K562 (cell line): ENCODE results near the gene RAI14. TPM values are rescaled to one million over a fixed set of nuclear protein-coding genes. Genes with fewer than 3 reads are reported as not detected.

Experiments
- ATAC-seq: fragments of 200-7000 bp; cut with Tn5 transposase; 3 replicates; pipeline ENCODE4 v1.9.1; 2020; ENCODE audit warnings: moderate library complexity
- BruUV-seq: library from RNA; stranded (reverse); fragments of 400-500 nt; replicated peaks from 2 replicates; lab custom pipeline; 2021; lab: Mats Ljungman, UMichigan
- CTCF ChIA-PET: fragments of 300-600 bp; formaldehyde crosslinking; extraction: SDS; loops from one replicate; lab custom pipeline; 2021; ENCODE audit warnings: low intra/inter-chr PET ratio; lab: Yijun Ruan, JAX
- POLR2A ChIA-PET: fragments of 300-600, 350-650 bp; sonication (Branson Sonifier 250); formaldehyde crosslinking; extraction: SDS; loops from one replicate; lab custom pipeline; 2021; ENCODE audit warnings: antibody characterized with exemption, inconsistent platforms; lab: Yijun Ruan, JAX
- DNase-seq, 4 experiments: peaks; one replicate each; pipeline versions ENCODE4 v3.0.0 to v3.0.0-alpha.2; 2011 to 2018; ENCODE audit warnings: low spot score in 3 of 4, mixed read lengths in 3 of 4; ENCODE audit errors: extremely low read depth in 1 of 4
- FAIRE-seq: peaks from 2 replicates; lab custom pipeline; 2011; peaks lifted over from hg19 to GRCh38; lab: Jason Lieb, UNC
- H2AFZ ChIP-seq: 2 replicates; pipeline ENCODE4 v1.6.0; 2011; ENCODE audit warnings: low read depth, low read length, control low read depth, inconsistent platforms
- H3K27ac ChIP-seq: fragments of 200-600 bp; 3 replicates; pipeline ENCODE4 v1.8.0; 2011; ENCODE audit warnings: low read depth, mild to moderate bottlenecking, control low read depth, inconsistent platforms, low read length, moderate library complexity, mixed read lengths; ENCODE audit errors: extremely low read depth
- H3K27me3 ChIP-seq, 2 experiments: fragments of 300-600 bp in 1 of 2; 2 replicates in 1 of 2; 3 replicates in 1 of 2; pipeline versions ENCODE4 v1.6.0 to v1.8.0; 2011; ENCODE audit warnings: inconsistent platforms in 2 of 2, low read length in 2 of 2, mild to moderate bottlenecking in 1 of 2, mixed read lengths in 1 of 2, moderate library complexity in 1 of 2; ENCODE audit not compliant: control insufficient read depth in 2 of 2, insufficient read depth in 2 of 2
- H3K36me3 ChIP-seq: fragments of 300-600 bp; 3 replicates; pipeline ENCODE4 v1.8.0; 2011; ENCODE audit warnings: mild to moderate bottlenecking, low read length, inconsistent platforms; ENCODE audit not compliant: control insufficient read depth, insufficient read depth
- H3K4me1 ChIP-seq, 2 experiments: fragments of 200-600 bp in 1 of 2; replicated peaks in 1 of 2; 2 replicates in 1 of 2; 3 replicates in 1 of 2; pipeline versions ENCODE4 v1.5.1 to v1.8.0; 2011; ENCODE audit warnings: inconsistent platforms in 2 of 2, low read length in 2 of 2, mild to moderate bottlenecking in 1 of 2, mixed read lengths in 1 of 2, moderate library complexity in 1 of 2; ENCODE audit not compliant: control insufficient read depth in 2 of 2, insufficient read depth in 2 of 2
- H3K4me2 ChIP-seq: 2 replicates; pipeline ENCODE4 v1.6.1; 2011; ENCODE audit warnings: low read length, control low read depth, inconsistent platforms, mixed read lengths; ENCODE audit not compliant: insufficient read depth
- H3K4me3 ChIP-seq: fragments of 200-600 bp; sonication (generic), shearing (Covaris generic); 2 replicates; pipeline ENCODE4 v1.5.1; 2016; ENCODE audit warnings: control low read depth, inconsistent platforms
- H3K79me2 ChIP-seq: fragments of 200-600 bp; 3 replicates; pipeline ENCODE4 v1.8.0; 2011; ENCODE audit warnings: low read length, inconsistent platforms; ENCODE audit not compliant: control insufficient read depth, insufficient read depth
- H3K9ac ChIP-seq, 2 experiments: 2 replicates each; pipeline versions ENCODE4 v1.6.0 to v1.6.1; 2011; ENCODE audit warnings: low read depth in 2 of 2, low read length in 2 of 2, control low read depth in 1 of 2, inconsistent platforms in 1 of 2, mild to moderate bottlenecking in 1 of 2, mixed read lengths in 1 of 2; ENCODE audit not compliant: insufficient read depth in 1 of 2
- H3K9me1 ChIP-seq: one replicate; pipeline ENCODE4 v1.6.0; 2011; ENCODE audit warnings: inconsistent platforms, mild to moderate bottlenecking, low read length, moderate library complexity; ENCODE audit not compliant: control insufficient read depth, insufficient read depth
- H3K9me3 ChIP-seq: replicated peaks from 2 replicates; pipeline ENCODE4 v1.5.1; 2011; ENCODE audit warnings: low read depth, low read length, inconsistent platforms; ENCODE audit not compliant: control insufficient read depth, insufficient read depth
- H4K20me1 ChIP-seq: replicated peaks from 2 replicates; pipeline ENCODE4 v1.6.1; 2011; ENCODE audit warnings: low read length, inconsistent platforms, mixed read lengths; ENCODE audit not compliant: control insufficient read depth, insufficient read depth
- ARNT ChIP-seq, 2 experiments: fragments of 450-650 bp; IDR thresholded peaks; 2 replicates each; pipeline ENCODE4 v1.6.1; 2016; ENCODE audit warnings: mild to moderate bottlenecking in 1 of 2
- EP400 ChIP-seq: fragments of 450-650 bp; IDR thresholded peaks from 2 replicates; pipeline ENCODE4 v1.6.1; 2017; ENCODE audit warnings: antibody characterized with exemption, mild to moderate bottlenecking, moderate library complexity
- ESRRB ChIP-seq: fragments of 250-450 bp; sonication (Bioruptor Pico); IDR thresholded peaks from 2 replicates; pipeline ENCODE4 v1.5.0; 2020; ENCODE audit warnings: mild to moderate bottlenecking, moderate library complexity, borderline replicate concordance
- NR0B1 ChIP-seq: fragments of 450-650 bp; IDR thresholded peaks from one replicate; pipeline ENCODE4 v1.6.1; 2018; ENCODE audit warnings: mild to moderate bottlenecking, moderate library complexity; ENCODE audit not compliant: partially characterized antibody
- RNF2 ChIP-seq: sonication (generic); IDR thresholded peaks from 2 replicates; pipeline ENCODE4 v1.6.1; 2016
- SP1 ChIP-seq: sonication (generic); formaldehyde crosslinking; IDR thresholded peaks from 2 replicates; pipeline ENCODE4 v1.8.1; 2022; ENCODE audit warnings: mild to moderate bottlenecking, missing genetic modification reagents
- TAL1 ChIP-seq: fragments of 450-650 bp; IDR thresholded peaks from 2 replicates; pipeline ENCODE4 v1.6.1; 2016; ENCODE audit warnings: mild to moderate bottlenecking
- ZBTB9 ChIP-seq: fragments of 450-650 bp; formaldehyde crosslinking; IDR thresholded peaks from 2 replicates; pipeline ENCODE4 v1.4.0; 2020; ENCODE audit warnings: mild to moderate bottlenecking, moderate library complexity
- ZNF318 ChIP-seq, 2 experiments: fragments of 450-650 bp; IDR thresholded peaks; 2 replicates each; pipeline ENCODE4 v1.6.1; 2016; ENCODE audit warnings: mild to moderate bottlenecking in 2 of 2, borderline replicate concordance in 1 of 2, low read depth in 1 of 2, moderate library complexity in 1 of 2
- WGBS: fragments of 100-300 bp; shearing (Covaris generic); methylation state at CpG from one replicate; pipeline ENCODE4 v1.1.6; 2016; ENCODE audit warnings: low coverage, mixed read lengths; ENCODE audit not compliant: insufficient coverage; ENCODE audit errors: missing lambda C conversion rate; 5-methylcytosine and 5-hydroxymethylcytosine counted together
- in situ Hi-C: fragments of 300-500 bp; cut with MboI; formaldehyde crosslinking; loops from 4 replicates; pipeline ENCODE4 v1.15.0; 2018; ENCODE audit warnings: inconsistent platforms, mixed read lengths
- intact Hi-C: fragments of 100-400 bp; cut with micrococcal nuclease; formaldehyde crosslinking; loops from 2 replicates; pipeline ENCODE4 v1.14.2; 2022
- polyA plus RNA-seq, 8 experiments: library from polyadenylated mRNA; depleted of rRNA in 4 of 8; stranded (reverse) in 5 of 8; unstranded in 3 of 8; fragments of >200 nt; fragmentation: Nextera tagmentation in 2 of 8; fragmentation: Illumina TruSeq in 1 of 8; extraction: Ambion mirVana in 2 of 8; extraction: Trizol in 1 of 8; gene quantifications; 2 replicates each; pipeline versions ENCODE4 v1.2.1 to v1.2.3, GENCODE V29; 2011 to 2014; ENCODE audit warnings: inconsistent platforms in 1 of 8, missing spikeins in 1 of 8
- total RNA-seq, 7 experiments: library from RNA; depleted of rRNA in 6 of 7; stranded (reverse); fragments of >200 nt in 6 of 7; fragmentation: Illumina TruSeq in 2 of 7; extraction: Trizol in 2 of 7; gene quantifications; 2 replicates each; pipeline versions ENCODE4 v1.2.1 to v1.2.3, GENCODE V29; 2011 to 2021; ENCODE audit warnings: low replicate concordance in 1 of 7

Gene RAI14
- total and polyA plus RNA-seq, 9 of the 15 experiments (the other 6 are each of a cell fraction or from before 2014, with no cell fraction given): 11.3 to 82.5 (median 34.8) TPM

- H3K4me2 ChIP-seq: peak overlapping the region; percentile 74
- H2AFZ ChIP-seq: peak overlapping the region; percentile 15; the same call in 1 of the 2 replicates
- ChIA-PET POLR2A (interaction anchor here (0.6 to 2.7 kb wide), 11 partner anchors 8 to 230 kb away, joined by 3 to 26 read pairs (median 4); partner anchors contain the start of genes BRIX1 and RAD1), CTCF (interaction anchor here (1.1 kb wide), 1 partner anchor 44 kb away, joined by 4 read pairs; no protein-coding TSS in a partner anchor)
- H3K9me3 ChIP-seq: no peaks in the 10 kb centered on the region
- H3K9me1 ChIP-seq: no peaks in the 10 kb centered on the region
- peaks cover 32% of the 10 kb centered on the region for H3K79me2 ChIP-seq
- H3K4me3 ChIP-seq: no peak overlapping the region; the same call in 1 of the 2 replicates
- H3K36me3 ChIP-seq: 0 out of 3 replicates have a peak, but pooled peaks cover 4% of the 10 kb centered on the region
- WGBS: 5% methylated on average over 9 of the region's 9 CpGs
- H4K20me1 ChIP-seq: no peaks in the 10 kb centered on the region
- FAIRE-seq: peak; percentile 100
- peak; percentile 94 to 96 (median 96) for DNase-seq
- H3K27me3 ChIP-seq: no peaks in the 10 kb centered on the region
- in situ Hi-C loops: no loop called here
- peak overlapping the region; percentile 63 for H3K27ac ChIP-seq
- BruUV-seq: no TSS peak
- H3K4me1 ChIP-seq: peaks cover 24 to 51% of the 10 kb centered on the region in 2 experiments
- intact Hi-C loops: loop anchor here (1.0 to 5.0 kb wide), 2 partner anchors 11 to 218 kb away; partner anchors contain the start of genes BRIX1 and RAD1
- peak overlapping the region in 1 of 2 experiments; percentile 38; a peak in 3 of 4 replicates for H3K9ac ChIP-seq
- ATAC-seq: peak; percentile 93
- TF ChIP-seq ESRRB (CRISPR knock-in tag) (no peak), ZBTB9 (CRISPR knock-in tag) (peak; percentile 72), TAL1 (peak; percentile 100), SP1 (CRISPR knock-in tag) (peak; percentile 64), RNF2 (peak; percentile 88), NR0B1 (no peak), ARNT (IDR thresholded peaks at IDR 0.05) (peak; percentile 87 to 99), ZNF318 (IDR thresholded peaks at IDR 0.05; ENCODE audit: borderline replicate concordance in 1 of 2, low read depth in 1 of 2) (peak in 1 of 2 experiments; percentile 69; a peak in 1 of 4 replicates), EP400 (peak; percentile 61)
Measured at GRCh38 chr5:34699155-34700077, 43.3 kb downstream of the RAI14 start.
